Suppressor macrophage treated with lipopolysaccharide for 4 hours (primary cell): ENCODE data around the gene NT5C1A.

Experiments used
- DNase-seq: peaks from one replicate; pipeline ENCODE4 v3.0.0-alpha.2; 2020

NT5C1A gene

GRCh38 chr1:39657923-39658485 is 13.9 kb downstream of the NT5C1A start:
- peak; percentile 83 for DNase-seq

- DNase-seq, result no peak
Observed at GRCh38 chr1:39657402-39657801, 14.5 kb downstream of the NT5C1A start.

- DNase-seq, result no peak
Observed at GRCh38 chr1:39656391-39656790, 15.5 kb downstream of the NT5C1A start.

GRCh38 chr1:39655578-39656268 is 16.2 kb downstream of the NT5C1A start:
- DNase-seq, result no peak

GRCh38 chr1:39654291-39654690 is 17.6 kb downstream of the NT5C1A start:
- no peak for DNase-seq

- DNase-seq, result peak; percentile 80
Observed at GRCh38 chr1:39653546-39654031, 18.3 kb downstream of the NT5C1A start.

- no peak for DNase-seq
Observed at GRCh38 chr1:39652554-39652953, 19.4 kb downstream of the NT5C1A start.

- DNase-seq, result no peak
Observed at GRCh38 chr1:39652105-39652504, 19.8 kb downstream of the NT5C1A start.

GRCh38 chr1:39650431-39650830 is 21.5 kb downstream of the NT5C1A start:
- DNase-seq, result no peak

GRCh38 chr1:39649636-39650185 is 22.2 kb downstream of the NT5C1A start:
- DNase-seq, result no peak

- DNase-seq, result no peak
Observed at GRCh38 chr1:39648496-39648895, 23.4 kb downstream of the NT5C1A start.

GRCh38 chr1:39647247-39647646 is 24.7 kb downstream of the NT5C1A start:
- no peak for DNase-seq

- DNase-seq, result no peak
Observed at GRCh38 chr1:39646232-39647081, 25.4 kb downstream of the NT5C1A start.

- no peak for DNase-seq
Observed at GRCh38 chr1:39645411-39646043, 26.4 kb downstream of the NT5C1A start.

- no peak for DNase-seq
Observed at GRCh38 chr1:39643705-39644104, 28.2 kb downstream of the NT5C1A start.

- no peak for DNase-seq
Observed at GRCh38 chr1:39642796-39643195, 29.1 kb downstream of the NT5C1A start.

GRCh38 chr1:39640861-39641260 is 31.0 kb downstream of the NT5C1A start:
- DNase-seq, result peak; percentile 6

GRCh38 chr1:39639305-39640130 is 32.4 kb downstream of the NT5C1A start, which contains the start of gene HEYL:
HEYL (minus strand) TSS chr1:39639643; CDS start chr1:39639625, 18 bp downstream.
- DNase-seq, result peak; percentile 65

GRCh38 chr1:39638965-39639304 is 33.0 kb downstream of the NT5C1A start:
- no peak for DNase-seq

- DNase-seq, result no peak
Observed at GRCh38 chr1:39637361-39637760, 34.5 kb downstream of the NT5C1A start.

- no peak for DNase-seq
Observed at GRCh38 chr1:39635871-39636210, 36.1 kb downstream of the NT5C1A start.

GRCh38 chr1:39635205-39635870 is 36.6 kb downstream of the NT5C1A start:
- DNase-seq, result no peak
